Skeletal muscle cell (primary cell): ENCODE data around the gene SH3BP4.

ENCODE experiments used
- DNase-seq: peaks from one replicate; pipeline ENCODE4 v3.0.0-alpha.2; 2010; ENCODE audit warnings: low read depth
- H3K4me3 ChIP-seq: 2 replicates; pipeline ENCODE4 v1.5.1; 2011; ENCODE audit warnings: low read depth, mild to moderate bottlenecking, control low read depth, low read length, moderate library complexity

SH3BP4 gene

GRCh38 chr2:235094457-235094856, 142.6 kb downstream of the SH3BP4 start:
- DNase-seq: no peak
- no peak overlapping the region for H3K4me3 ChIP-seq

GRCh38 chr2:235095569-235095968, 143.8 kb downstream of the SH3BP4 start:
- no peak for DNase-seq
- no peak overlapping the region for H3K4me3 ChIP-seq

- DNase-seq: no peak
- no peak overlapping the region for H3K4me3 ChIP-seq
Observed at GRCh38 chr2:235096447-235096846, 144.6 kb downstream of the SH3BP4 start.

GRCh38 chr2:235097196-235097595, 145.4 kb downstream of the SH3BP4 start:
- no peak for DNase-seq
- H3K4me3 ChIP-seq: no peak overlapping the region

- no peak for DNase-seq
Observed at GRCh38 chr2:235098269-235098668, 146.5 kb downstream of the SH3BP4 start.

GRCh38 chr2:235098736-235099494, 147.1 kb downstream of the SH3BP4 start:
- no peak for DNase-seq
- H3K4me3 ChIP-seq: no peak overlapping the region

More at GRCh38 chr2:235098269-235098668, 146.5 kb downstream of the SH3BP4 start:
- H3K4me3 ChIP-seq: no peak overlapping the region

- no peak for DNase-seq
- no peak overlapping the region for H3K4me3 ChIP-seq
Observed at GRCh38 chr2:235102896-235103295, 151.1 kb downstream of the SH3BP4 start.
